ENCODE results near the gene CIAO2A.

Gene CIAO2A

GRCh38 chr15:64037966-64038365 is 55.7 kb downstream of the CIAO2A start:
- no peak for DNase-seq (ENCODE audit: low spot score)

GRCh38 chr15:64037116-64037515 is 56.5 kb downstream of the CIAO2A start:
- no peak for DNase-seq (ENCODE audit: low spot score)

- no peak for DNase-seq (ENCODE audit: low spot score)
These were observed 58.1 kb downstream of the CIAO2A start for GRCh38 chr15:64035525-64035924.

- no peak for DNase-seq (ENCODE audit: low spot score)
These were observed 59.1 kb downstream of the CIAO2A start for GRCh38 chr15:64034519-64034918.

- DNase-seq (ENCODE audit: low spot score), result no peak
These were observed 61.3 kb downstream of the CIAO2A start for GRCh38 chr15:64032329-64032728.

GRCh38 chr15:64030123-64030522 is 63.5 kb downstream of the CIAO2A start:
- DNase-seq (ENCODE audit: low spot score), result no peak

GRCh38 chr15:64029633-64030032 is 64.0 kb downstream of the CIAO2A start:
- no peak for DNase-seq (ENCODE audit: low spot score)

GRCh38 chr15:64029110-64029509 is 64.5 kb downstream of the CIAO2A start:
- DNase-seq (ENCODE audit: low spot score), result no peak

- no peak for DNase-seq (ENCODE audit: low spot score)
These were observed 67.0 kb downstream of the CIAO2A start for GRCh38 chr15:64026591-64026990.

GRCh38 chr15:64024172-64025050 is 69.2 kb downstream of the CIAO2A start:
- peak; percentile 9 for DNase-seq (ENCODE audit: low spot score)

GRCh38 chr15:64023220-64023619 is 70.4 kb downstream of the CIAO2A start:
- DNase-seq (ENCODE audit: low spot score), result no peak

GRCh38 chr15:64022571-64022970 is 71.1 kb downstream of the CIAO2A start:
- DNase-seq (ENCODE audit: low spot score), result no peak
